GM12864 (cell line): ENCODE measurements around the gene NSMCE1.

Experiments used
- DNase-seq: peaks from one replicate; pipeline ENCODE4 v3.0.0-alpha.2; 2011; ENCODE audit warnings: low read depth
- H3K4me3 ChIP-seq: 2 replicates; pipeline ENCODE4 v1.5.1; 2011; ENCODE audit warnings: mild to moderate bottlenecking, low read depth, low read length, control low read depth
- CTCF ChIP-seq: IDR thresholded peaks from 2 replicates; pipeline ENCODE4 v1.5.1; 2011; ENCODE audit warnings: low read depth, mild to moderate bottlenecking, moderate library complexity, low read length, control low read depth, inconsistent platforms; ENCODE audit errors: missing control alignments

Gene NSMCE1

GRCh38 chr16:27198451-27199234 lies 69.9 kb downstream of the NSMCE1 start:
- DNase-seq: no peak
- no peak overlapping the region for H3K4me3 ChIP-seq
- TF ChIP-seq CTCF: no peak

- H3K4me3 ChIP-seq: no peak overlapping the region
- no peak for TF ChIP-seq CTCF
- DNase-seq: no peak
Observed at GRCh38 chr16:27197004-27197403, 71.6 kb downstream of the NSMCE1 start.

GRCh38 chr16:27195941-27196595 lies 72.5 kb downstream of the NSMCE1 start:
- no peak for DNase-seq
- TF ChIP-seq CTCF: no peak

GRCh38 chr16:27195076-27195741 lies 73.4 kb downstream of the NSMCE1 start:
- no peak for DNase-seq
- TF ChIP-seq CTCF: no peak
- H3K4me3 ChIP-seq: no peak overlapping the region

More at GRCh38 chr16:27195941-27196595, 72.5 kb downstream of the NSMCE1 start:
- H3K4me3 ChIP-seq: no peak overlapping the region

- no peak for TF ChIP-seq CTCF
- DNase-seq: no peak
- no peak overlapping the region for H3K4me3 ChIP-seq
Observed at GRCh38 chr16:27193300-27193990, 75.1 kb downstream of the NSMCE1 start.

GRCh38 chr16:27191352-27191924 lies 77.1 kb downstream of the NSMCE1 start:
- no peak for TF ChIP-seq CTCF
- H3K4me3 ChIP-seq: no peak overlapping the region
- DNase-seq: no peak
